IPS-NIHi7 (cell line): ENCODE measurements around the gene ZNF442.
"Not testable (repeated sequence)": the region's sequence is repeated elsewhere in the genome, so short reads cannot be mapped to it uniquely, and the experiment has no call there.

Experiments
- DNase-seq: peaks from one replicate; pipeline ENCODE4 v3.0.0; 2012; ENCODE audit warnings: mixed read lengths; ENCODE audit errors: extremely low spot score

The ZNF442 gene

GRCh38 chr19:12365236-12366162 is at the start of gene ZNF442:
ZNF442 (minus strand) TSS chr19:12365683; CDS start chr19:12363631, 2,052 bp downstream.
- peak; percentile 98 for DNase-seq

GRCh38 chr19:12411893-12412292 is 46.4 kb upstream of the ZNF442 start:
- no peak for DNase-seq

- DNase-seq = peak; percentile 81
These were observed 35.4 kb upstream of the ZNF442 start, which contains the start of gene ZNF799 for GRCh38 chr19:12400633-12401502. ZNF799 (minus strand) TSS chr19:12401271; CDS start chr19:12401070, 201 bp downstream.

GRCh38 chr19:12399901-12400632 is 34.6 kb upstream of the ZNF442 start:
- DNase-seq = peak; percentile 25

GRCh38 chr19:12391148-12391547 is 25.7 kb upstream of the ZNF442 start:
- DNase-seq = not testable (repeated sequence)

- DNase-seq = not testable (repeated sequence)
These were observed 20.9 kb upstream of the ZNF442 start for GRCh38 chr19:12386365-12386764.

- no peak for DNase-seq
These were observed 14.9 kb upstream of the ZNF442 start for GRCh38 chr19:12380444-12380737.

- DNase-seq = no peak
These were observed 14.4 kb upstream of the ZNF442 start for GRCh38 chr19:12379732-12380443.

- no peak for DNase-seq
These were observed 8.5 kb upstream of the ZNF442 start for GRCh38 chr19:12374026-12374425.

GRCh38 chr19:12364391-12365235 is 870 bp downstream of the ZNF442 start:
- peak; percentile 35 for DNase-seq

- DNase-seq = not testable (repeated sequence)
These were observed 3.2 kb downstream of the ZNF442 start for GRCh38 chr19:12362236-12362635.

- DNase-seq = no peak
These were observed 12.1 kb downstream of the ZNF442 start for GRCh38 chr19:12353375-12353774.

- DNase-seq = no peak
These were observed 14.6 kb downstream of the ZNF442 start for GRCh38 chr19:12350890-12351197.

GRCh38 chr19:12350185-12350889 is 15.1 kb downstream of the ZNF442 start:
- DNase-seq = no peak

GRCh38 chr19:12346896-12347295 is 18.6 kb downstream of the ZNF442 start:
- DNase-seq = no peak

GRCh38 chr19:12345197-12345596 is 20.3 kb downstream of the ZNF442 start:
- no peak for DNase-seq

GRCh38 chr19:12333162-12334159 is 32.0 kb downstream of the ZNF442 start, which contains the start of gene ZNF563:
ZNF563 (minus strand) TSS chr19:12333633; CDS start chr19:12333482, 151 bp downstream.
- peak; percentile 99 for DNase-seq

GRCh38 chr19:12331211-12331941 is 34.1 kb downstream of the ZNF442 start:
- DNase-seq = peak; percentile 22
